GM20431 (cell line): Measurements from ENCODE around the gene POLR2A.
"Not testable (repeated sequence)": the region's sequence is repeated elsewhere in the genome, so short reads cannot be mapped to it uniquely, and the experiment has no call there.

ENCODE experiments used
- in situ Hi-C: fragments of 300-500 bp; cut with MseI, MboI; formaldehyde crosslinking; loops from one replicate; pipeline ENCODE4 v1.15.0; 2020; ENCODE audit warnings: low sequenced_read_pairs; ENCODE audit not compliant: unreplicated experiment

POLR2A gene

GRCh38 chr17:7477392-7478275 lies 6.5 kb upstream of the POLR2A start:
- in situ Hi-C loops: no loop called here

DNA sequence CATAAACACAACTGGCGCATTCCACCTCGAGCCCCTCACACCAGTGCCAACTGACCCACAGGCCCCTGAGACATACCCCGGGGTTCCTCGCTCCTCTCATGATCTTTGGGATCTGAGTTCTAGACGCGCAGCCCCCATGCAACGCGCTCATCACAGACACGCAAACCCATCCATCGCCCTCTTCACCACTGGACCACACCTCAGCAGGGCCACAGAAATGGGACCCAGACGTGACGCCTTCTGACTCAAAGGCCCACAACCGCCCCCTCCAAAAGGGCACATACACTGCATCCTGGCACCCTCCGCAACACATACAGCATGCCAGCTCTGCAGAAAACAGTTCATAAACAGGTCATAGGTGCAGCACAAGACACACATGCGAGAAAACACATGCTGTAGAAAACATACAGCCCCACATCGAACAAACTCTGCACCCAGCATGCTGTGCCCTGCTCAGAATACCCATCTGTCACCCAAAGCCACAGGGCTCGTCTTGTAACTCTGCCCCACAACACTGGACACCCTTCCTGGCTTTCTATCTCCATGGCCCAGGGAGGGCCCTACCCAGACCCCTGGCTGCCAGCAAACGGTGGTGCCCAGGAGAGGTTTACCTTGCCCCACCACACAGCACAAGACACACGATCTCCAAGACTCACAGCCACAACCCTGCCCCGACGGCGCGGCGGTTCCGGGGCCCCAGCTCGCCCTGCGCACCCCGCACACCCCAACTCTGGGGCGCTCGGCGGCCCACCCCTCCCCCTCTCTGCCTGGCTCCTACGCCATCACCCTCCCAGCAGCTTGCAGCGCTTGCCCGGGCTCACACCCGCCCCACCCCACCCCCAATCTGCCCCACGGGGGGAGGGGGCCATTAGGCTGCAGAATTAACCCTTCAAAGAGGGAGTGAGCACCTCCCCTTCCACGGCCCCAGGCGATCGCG lies 5.6 kb upstream of the POLR2A start:
- in situ Hi-C loops: no loop called here

DNA sequence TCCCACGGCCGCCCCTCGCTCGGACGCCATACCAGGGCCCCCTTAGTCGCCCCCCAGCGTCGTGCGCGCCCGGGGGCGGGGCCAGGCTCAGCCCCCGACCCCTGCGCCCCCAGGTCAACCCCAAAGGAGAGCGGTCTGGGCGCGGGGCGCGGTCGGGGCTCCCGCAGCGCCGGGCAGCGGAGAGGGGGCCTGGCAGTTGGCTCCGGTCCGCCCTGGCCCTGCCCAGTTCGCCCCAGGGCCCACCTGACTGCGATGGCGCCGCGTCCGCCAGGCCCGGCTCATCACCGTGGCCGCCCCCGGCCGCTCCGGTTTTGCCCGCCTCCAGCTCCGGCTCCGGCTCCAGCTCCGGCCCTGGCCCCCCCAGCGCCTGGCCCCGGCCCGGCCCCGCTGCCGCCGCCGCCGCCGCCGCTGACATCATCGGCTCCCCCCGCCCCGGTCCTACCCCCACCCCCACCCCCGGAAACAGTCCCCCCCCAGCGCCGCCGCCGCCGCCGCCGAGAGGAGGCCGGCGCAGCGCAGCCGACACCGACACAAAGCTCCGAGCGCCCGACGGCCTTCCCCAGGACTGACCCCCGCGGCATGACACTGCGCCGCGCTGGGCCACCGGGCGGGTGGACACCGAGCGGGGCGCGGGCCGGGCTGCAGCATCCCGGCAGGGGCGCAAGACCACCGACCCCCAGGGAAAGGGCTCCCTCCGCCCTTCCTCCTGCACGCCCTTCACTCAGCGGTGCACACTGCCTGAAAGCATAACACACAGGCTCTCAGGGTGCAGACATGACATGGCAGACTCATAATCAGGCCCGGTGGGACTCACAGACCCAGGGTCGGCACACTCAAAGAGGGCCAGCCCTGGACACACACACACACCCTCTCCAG lies 4.7 kb upstream of the POLR2A start, which contains the start of gene ZBTB4:
Gene ZBTB4 (minus strand): TSS at position 419 of the 876 bp plus-strand sequence. CDS start 12,830 bp downstream, outside the sequence.
- in situ Hi-C loops: no loop called here

GRCh38 chr17:7480089-7480384 lies 4.1 kb upstream of the POLR2A start:
- in situ Hi-C loops: no loop called here

GRCh38 chr17:7481275-7481674 lies 2.9 kb upstream of the POLR2A start, which contains the start of gene SLC35G6:
TSS of gene SLC35G6 (plus strand) at chr17:7481446. CDS start at chr17:7481517, 71 bp downstream.
- in situ Hi-C loops: not testable (repeated sequence)

DNA sequence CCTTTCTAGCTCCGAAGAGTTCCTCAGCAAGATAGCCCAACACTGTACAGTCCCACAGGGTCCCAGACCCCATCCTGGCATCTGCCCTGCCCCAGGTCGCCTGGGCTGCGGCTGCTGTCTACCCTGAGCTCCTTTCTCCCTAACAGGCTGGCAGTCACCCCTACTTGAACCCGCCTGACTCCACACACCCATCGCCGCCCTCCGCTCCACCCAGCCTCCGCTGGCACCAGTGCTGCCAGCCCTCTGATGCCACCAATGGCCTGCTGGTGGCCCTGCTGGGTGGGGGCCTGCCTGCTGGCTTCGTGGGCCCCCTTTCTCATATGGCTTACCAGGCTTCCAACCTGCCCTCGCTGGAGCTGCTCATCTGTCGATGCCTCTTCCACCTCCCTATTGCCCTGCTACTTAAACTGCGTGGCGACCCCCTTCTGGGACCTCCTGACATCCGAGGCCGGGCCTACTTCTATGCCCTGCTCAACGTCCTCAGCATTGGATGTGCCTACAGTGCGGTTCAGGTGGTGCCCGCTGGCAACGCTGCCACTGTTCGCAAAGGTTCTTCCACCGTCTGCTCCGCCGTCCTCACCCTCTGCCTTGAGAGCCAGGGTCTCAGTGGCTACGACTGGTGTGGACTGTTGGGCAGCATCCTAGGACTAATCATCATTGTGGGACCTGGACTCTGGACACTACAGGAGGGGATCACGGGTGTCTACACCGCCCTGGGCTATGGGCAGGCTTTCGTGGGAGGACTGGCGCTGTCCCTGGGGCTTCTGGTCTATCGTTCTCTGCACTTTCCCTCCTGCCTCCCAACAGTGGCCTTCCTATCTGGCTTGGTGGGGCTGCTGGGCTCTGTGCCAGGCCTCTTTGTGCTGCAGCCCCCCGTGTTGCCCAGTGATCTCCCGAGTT lies 2.1 kb upstream of the POLR2A start:
- in situ Hi-C loops: not testable (repeated sequence)

DNA sequence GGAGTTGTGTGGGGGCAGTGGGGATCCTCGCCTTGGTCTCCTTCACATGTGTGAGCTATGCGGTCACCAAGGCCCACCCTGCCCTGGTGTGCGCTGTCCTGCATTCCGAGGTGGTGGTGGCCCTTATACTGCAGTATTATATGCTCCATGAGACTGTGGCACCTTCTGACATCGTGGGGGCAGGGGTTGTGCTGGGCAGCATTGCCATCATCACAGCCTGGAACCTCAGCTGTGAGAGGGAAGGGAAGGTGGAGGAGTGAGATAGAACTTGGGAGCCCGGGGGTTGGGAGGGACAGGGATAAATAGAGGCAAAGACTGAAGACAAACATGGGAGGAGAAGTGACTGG lies 1.5 kb upstream of the POLR2A start:
- in situ Hi-C loops: not testable (repeated sequence)

DNA sequence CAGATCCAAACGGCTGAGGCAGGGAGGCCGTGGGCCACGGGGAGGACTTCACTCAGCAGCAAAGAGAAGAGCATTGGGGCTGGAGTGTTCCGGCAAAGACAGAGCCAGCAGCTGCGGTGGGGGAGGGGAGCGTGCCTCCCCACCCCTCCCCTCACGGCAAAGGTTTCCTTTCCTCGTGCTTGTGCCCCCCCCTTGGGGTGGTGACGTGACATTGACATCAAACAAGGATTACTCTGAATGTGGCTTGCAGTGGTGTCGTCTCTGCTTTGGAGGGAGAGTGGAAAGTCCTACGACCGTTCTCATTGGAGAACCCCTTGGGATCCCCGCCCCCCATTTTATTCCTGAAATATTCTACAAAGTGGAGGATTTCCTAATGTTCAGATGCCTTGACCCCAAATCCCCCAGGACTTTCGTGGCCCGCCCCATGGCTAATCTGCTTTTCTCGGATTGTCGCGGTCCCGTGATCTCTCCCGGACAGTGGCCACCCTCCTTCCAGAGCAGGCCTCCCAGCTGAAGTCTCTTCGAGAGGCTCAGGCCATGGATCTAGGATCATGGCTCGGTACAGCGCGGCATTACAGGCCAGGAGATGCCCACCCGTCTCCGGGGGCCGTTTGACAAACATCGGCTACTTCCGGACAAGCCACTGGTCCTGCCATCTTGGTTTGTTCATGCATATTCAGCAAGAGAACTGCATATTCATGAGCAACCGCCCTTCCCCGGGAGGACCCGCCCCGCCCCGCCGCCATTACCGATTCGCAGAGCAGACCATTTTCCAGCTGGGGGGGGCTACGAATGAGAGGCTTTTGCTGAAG lies 705 bp upstream of the POLR2A start:
- in situ Hi-C loops: no loop called here

DNA sequence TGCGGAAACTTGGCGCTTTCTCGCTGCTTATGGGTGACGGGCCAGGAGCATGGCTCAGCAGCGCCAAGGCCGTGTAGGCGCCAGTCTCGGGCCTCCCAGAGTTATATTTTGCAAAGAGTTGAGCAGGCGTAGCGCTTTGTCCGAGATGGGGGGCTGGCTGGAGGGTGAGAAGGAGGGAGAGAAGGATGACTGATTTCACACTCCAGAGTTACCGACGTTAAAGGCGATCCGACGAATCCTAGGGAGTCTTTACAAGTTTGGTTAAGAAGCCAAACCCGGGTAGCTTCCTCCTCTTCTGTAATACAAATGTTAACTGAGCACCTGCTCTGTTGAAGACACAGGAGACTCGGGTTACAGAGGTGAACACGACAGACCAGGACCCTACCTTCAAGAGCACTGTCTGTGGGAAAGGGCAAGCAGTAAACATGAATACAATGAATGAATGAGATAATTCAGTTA lies 782 bp downstream of the POLR2A start:
- in situ Hi-C loops: no loop called here

DNA sequence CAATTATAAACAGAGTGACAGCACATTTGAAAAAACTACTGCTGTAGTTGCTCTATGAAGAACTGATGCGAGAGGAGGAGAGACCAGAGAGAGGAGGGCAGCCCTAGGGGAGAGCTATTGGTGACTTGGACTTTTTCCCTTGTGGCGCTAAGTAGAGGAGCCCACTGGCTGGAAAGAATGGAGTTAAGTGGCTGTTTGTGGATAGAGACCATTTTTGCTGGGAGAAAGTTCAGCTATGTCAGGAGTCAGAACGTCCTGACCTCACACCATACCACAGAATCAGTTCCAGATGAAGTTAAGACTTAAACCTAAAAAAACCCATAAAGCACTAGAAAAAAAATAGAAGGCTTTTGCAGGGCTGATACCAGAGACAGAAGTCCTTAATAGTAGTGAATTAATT lies 2.0 kb downstream of the POLR2A start:
- in situ Hi-C loops: no loop called here

- in situ Hi-C loops: no loop called here
These were observed 6.0 kb downstream of the POLR2A start for GRCh38 chr17:7490144-7490543.

DNA sequence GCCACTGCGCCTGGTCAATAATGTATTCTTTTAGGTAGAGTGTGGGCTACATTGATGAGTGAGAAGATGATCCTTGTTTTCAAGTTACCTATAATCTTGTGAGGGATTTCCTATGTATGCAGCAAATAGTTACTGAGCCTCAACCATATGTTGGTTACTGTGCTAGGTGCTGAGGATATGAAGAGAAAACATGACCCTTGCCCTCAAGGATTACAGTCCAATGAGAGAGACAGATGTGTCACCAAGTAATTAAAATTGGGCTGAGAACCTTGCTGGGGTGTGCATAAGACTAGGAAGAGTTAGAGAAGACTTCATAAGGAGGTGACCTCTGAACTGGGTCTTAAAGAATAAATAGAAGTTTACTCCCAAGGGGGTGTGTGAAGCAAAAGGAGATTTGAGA lies 7.4 kb downstream of the POLR2A start:
- in situ Hi-C loops: no loop called here

DNA sequence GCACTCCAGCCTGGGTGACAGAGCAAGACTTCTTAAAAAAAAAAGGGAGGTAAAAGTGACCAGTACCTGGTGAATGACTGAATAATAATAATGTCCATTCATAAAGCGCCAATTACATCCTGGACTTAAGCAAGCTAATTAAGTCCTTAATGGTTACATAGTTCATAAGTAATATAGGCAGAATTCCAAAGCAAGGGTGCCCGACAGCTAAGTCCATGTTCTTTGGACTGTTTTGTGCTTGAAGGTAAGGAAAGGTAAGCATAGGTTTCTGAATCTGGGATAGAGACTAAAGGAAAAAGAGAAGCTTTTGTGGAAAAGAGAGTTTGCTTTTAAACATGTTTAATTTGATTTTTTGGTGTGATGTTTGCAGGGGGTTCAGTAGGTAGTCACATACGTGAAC lies 9.8 kb downstream of the POLR2A start:
- in situ Hi-C loops: no loop called here

DNA sequence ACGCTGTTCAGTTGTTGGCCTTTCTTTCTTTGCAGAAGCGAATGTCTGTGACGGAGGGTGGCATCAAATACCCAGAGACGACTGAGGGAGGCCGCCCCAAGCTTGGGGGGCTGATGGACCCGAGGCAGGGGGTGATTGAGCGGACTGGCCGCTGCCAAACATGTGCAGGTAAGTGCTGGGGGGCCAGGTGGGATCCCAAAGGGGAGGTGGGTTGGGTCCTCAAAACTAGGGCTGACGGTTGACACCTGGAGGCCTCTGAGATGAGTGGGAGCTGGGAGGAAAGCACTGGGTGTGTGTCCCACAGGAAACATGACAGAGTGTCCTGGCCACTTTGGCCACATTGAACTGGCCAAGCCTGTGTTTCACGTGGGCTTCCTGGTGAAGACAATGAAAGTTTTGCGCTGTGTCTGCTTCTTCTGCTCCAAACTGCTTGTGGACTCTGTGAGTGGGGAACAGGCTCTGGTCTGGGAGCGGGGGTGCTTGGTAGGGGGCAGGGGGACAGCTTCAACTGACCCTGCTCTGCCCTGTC lies 11.8 kb downstream of the POLR2A start:
- in situ Hi-C loops: no loop called here

- in situ Hi-C loops: no loop called here
These were observed 12.5 kb downstream of the POLR2A start for GRCh38 chr17:7496470-7497183.

- in situ Hi-C loops: no loop called here
These were observed 13.1 kb downstream of the POLR2A start for GRCh38 chr17:7497228-7497627.

- in situ Hi-C loops: no loop called here
These were observed 13.5 kb downstream of the POLR2A start for GRCh38 chr17:7497636-7498035.
